Vagina (tissue), 2 donors: ENCODE data around the gene ST6GAL1.

Experiments
- CTCF ChIP-seq, 3 experiments: fragments of 450-650 bp in 2 of 3; fragments of 200-600 bp in 1 of 3; sonication (generic) in 1 of 3; IDR thresholded peaks; one replicate each; pipeline ENCODE4 v1.5.1; 2017 to 2019; ENCODE audit warnings: antibody characterized with exemption in 3 of 3, mild to moderate bottlenecking in 2 of 3, moderate library complexity in 2 of 3
- POLR2A ChIP-seq, 2 donors: fragments of 450-650 bp; IDR thresholded peaks; one replicate each; pipeline ENCODE4 v1.6.1; 2017; ENCODE audit warnings: antibody characterized with exemption in 2 of 2, mild to moderate bottlenecking in 2 of 2, moderate library complexity in 2 of 2

- no peak for TF ChIP-seq POLR2A (IDR thresholded peaks at IDR 0.05)
- no peak for TF ChIP-seq CTCF (IDR thresholded peaks at IDR 0.05)
These were observed 87.3 kb downstream of the ST6GAL1 start for GRCh38 chr3:187017511-187018230.
